Memory B cell (primary cell): ENCODE results near the gene ARHGAP1.

ENCODE experiments used
- ATAC-seq: fragments of 150-1000 bp; cut with Tn5 transposase; 2 replicates; pipeline ENCODE4 v1.10.0; 2021; ENCODE audit warnings: low read depth, mild to moderate bottlenecking, moderate library complexity
- DNase-seq, 2 donors: peaks; one replicate each; pipeline ENCODE4 v3.0.0; 2022; ENCODE audit warnings: low spot score in 2 of 2
- H3K27ac Mint-ChIP-seq: one replicate; pipeline ENCODE4 v1.8.0; 2022; ENCODE audit warnings: mild to moderate bottlenecking, moderate library complexity, mixed read lengths
- H3K27me3 Mint-ChIP-seq: one replicate; pipeline ENCODE4 v1.8.0; 2022; ENCODE audit warnings: mixed read lengths
- H3K36me3 Mint-ChIP-seq: one replicate; pipeline ENCODE4 v1.8.0; 2022; ENCODE audit warnings: mild to moderate bottlenecking, mixed read lengths
- H3K4me1 Mint-ChIP-seq: one replicate; pipeline ENCODE4 v1.8.0; 2022; ENCODE audit warnings: mixed read lengths
- H3K4me3 Mint-ChIP-seq: one replicate; pipeline ENCODE4 v1.8.0; 2022; ENCODE audit warnings: mild to moderate bottlenecking, moderate library complexity, mixed read lengths
- H3K9me3 Mint-ChIP-seq: one replicate; pipeline ENCODE4 v1.8.0; 2022; ENCODE audit warnings: mixed read lengths

The ARHGAP1 gene

DNA sequence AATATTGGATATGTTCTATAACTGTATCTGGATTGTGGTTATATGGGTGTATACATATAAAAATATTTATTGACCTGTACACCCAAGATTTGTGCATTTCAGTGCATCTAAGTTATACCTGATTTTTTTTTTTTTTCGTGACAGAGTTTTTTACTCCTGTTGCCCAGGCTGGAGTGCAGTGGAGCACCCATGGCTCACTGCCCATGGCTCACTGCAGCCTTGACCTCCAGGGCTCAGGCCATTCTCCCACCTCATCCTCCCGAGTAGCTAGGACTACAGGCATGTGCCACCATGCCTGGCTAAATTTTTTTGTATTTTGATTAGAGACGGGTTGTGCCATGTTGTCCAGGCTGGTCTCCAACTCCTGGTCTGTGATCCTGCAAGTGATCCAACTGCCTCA, 58.8 kb downstream of the ARHGAP1 start:
- Mint-ChIP-seq H3K27me3 (no peaks in the 10 kb centered on the region), H3K9me3 (peaks cover 2% of the 10 kb centered on the region), H3K36me3 (peaks cover 31% of the 10 kb centered on the region), H3K27ac (no peak overlapping the region), H3K4me3 (no peak overlapping the region), H3K4me1 (peaks cover 5% of the 10 kb centered on the region)
- ATAC-seq (no peak), DNase-seq (no peak)

DNA sequence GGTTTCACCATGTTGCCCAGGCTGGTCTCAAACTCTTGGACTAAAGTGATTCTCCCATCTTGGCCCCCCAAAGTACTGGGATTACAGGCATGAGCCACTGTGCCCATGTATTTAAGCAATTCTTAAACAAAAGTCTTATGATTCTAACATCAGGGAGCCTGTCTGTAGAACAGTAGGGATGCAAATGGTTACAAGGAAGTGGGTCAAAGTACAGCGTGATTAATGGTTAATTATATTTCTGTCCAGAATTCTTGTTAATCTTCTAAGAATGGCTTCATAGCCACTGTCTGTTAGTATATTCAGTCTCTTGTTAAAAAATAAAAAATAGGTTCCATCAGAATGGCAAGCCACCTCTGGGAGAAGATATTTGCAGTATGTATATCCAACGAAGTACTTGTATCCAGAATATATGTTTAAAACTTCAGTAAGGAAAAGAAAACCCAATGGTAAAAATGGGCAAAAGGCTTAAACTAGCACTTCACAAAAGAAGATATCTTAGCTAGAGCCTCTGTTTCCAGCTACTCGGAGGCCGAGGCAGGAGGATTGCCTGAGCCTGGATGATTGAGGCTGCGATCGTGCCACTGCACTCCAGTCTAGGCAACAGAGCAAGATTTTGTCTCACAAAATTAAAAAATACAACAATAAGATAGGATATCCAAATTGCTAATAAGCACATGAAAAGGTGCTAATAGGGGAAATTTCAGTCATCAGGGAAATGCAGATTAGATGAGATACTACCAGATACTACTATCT, 60.2 kb downstream of the ARHGAP1 start:
- Mint-ChIP-seq H3K4me1 (peaks cover 5% of the 10 kb centered on the region), H3K9me3 (peaks cover 2% of the 10 kb centered on the region), H3K4me3 (no peak overlapping the region), H3K27ac (no peak overlapping the region), H3K36me3 (peaks cover 31% of the 10 kb centered on the region), H3K27me3 (no peaks in the 10 kb centered on the region)
- ATAC-seq (no peak), DNase-seq (no peak)

DNA sequence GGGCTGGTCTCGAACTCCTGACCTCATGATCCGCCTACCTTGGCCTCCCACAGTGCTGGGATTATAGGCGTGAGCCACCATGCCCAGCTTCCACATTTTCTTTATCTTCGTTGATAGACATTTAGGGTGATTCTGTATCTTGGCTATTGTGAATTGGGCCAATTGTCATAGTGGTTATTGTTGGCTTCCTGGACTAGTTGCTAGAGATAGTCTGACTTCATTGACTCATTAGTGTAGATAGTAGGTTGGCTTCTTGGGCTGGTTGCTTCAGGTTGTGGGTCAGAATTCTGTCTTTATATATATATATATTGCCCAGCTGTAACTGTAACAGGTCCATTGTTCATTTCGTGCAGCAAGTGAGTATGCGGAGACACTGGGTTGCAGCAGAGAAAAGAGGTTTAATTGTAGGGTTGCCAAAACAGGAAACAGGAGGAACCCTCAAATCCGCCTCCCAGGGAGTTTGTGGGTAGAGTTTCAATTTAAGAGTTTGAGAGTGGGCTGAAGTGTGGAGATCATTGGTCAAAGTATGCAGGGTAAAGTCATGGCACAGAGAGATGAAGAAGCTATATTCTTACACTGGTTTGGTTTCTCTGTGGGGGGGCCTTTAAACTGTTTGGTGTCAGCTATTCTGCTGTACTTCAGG, 61.1 kb downstream of the ARHGAP1 start:
- H3K27ac Mint-ChIP-seq: no peak overlapping the region
- ATAC-seq: no peak
- peaks cover 2% of the 10 kb centered on the region for H3K9me3 Mint-ChIP-seq
- no peak overlapping the region for H3K4me3 Mint-ChIP-seq
- peaks cover 5% of the 10 kb centered on the region for H3K4me1 Mint-ChIP-seq
- no peaks in the 10 kb centered on the region for H3K27me3 Mint-ChIP-seq
- peaks cover 28% of the 10 kb centered on the region for H3K36me3 Mint-ChIP-seq
- DNase-seq: no peak

DNA sequence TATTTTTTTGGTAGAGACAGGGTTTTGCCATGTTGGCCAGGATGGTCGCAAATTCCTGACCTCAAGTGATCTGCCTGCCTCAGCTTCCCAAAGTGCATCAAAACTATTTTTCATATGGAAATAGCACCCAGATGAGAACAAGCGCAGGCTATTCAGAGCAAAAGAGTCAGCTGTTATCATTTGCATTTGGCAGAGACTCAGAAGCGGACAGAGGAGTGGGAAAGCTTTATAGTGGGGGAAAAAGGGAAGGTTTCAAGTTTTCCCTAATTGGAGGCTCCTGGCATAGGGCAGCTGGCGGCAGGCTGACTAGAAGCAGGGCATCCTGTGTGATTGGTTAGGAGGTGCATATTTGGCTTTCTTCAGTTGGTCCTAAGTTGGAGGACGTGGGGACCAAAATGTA, 62.9 kb downstream of the ARHGAP1 start:
- H3K4me1 Mint-ChIP-seq: peaks cover 5% of the 10 kb centered on the region
- no peak for DNase-seq
- H3K36me3 Mint-ChIP-seq: peaks cover 24% of the 10 kb centered on the region
- no peak overlapping the region for H3K27ac Mint-ChIP-seq
- peaks cover 1% of the 10 kb centered on the region for H3K9me3 Mint-ChIP-seq
- no peaks in the 10 kb centered on the region for H3K27me3 Mint-ChIP-seq
- ATAC-seq: no peak
- H3K4me3 Mint-ChIP-seq: no peak overlapping the region

DNA sequence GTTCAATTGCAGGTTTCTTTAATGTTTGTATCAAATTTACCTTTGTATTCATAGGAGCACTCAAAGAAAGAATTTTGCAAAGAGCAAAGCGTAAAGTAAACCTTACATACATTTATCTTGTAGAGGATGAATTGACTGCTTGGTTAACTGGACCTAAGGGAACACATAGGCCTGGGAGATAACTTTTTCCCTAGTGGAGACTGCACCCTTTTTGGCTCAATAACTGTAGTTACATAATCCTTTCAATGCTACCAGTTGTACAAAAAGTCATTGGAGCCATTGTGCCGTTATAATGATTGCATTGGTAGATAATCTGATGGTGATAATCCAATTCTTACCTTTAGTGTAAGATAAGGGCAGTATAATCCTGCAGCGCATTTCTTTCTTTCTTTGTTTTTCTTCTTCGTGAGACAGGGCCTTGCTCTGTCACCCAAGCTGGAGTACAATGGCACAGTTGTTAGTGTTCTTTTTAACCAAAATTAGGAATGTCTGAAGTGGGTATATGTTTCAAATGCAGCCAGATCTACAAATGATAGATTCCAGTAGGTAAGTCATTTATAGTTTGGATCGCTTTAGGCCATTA, 64.8 kb downstream of the ARHGAP1 start:
- Mint-ChIP-seq H3K4me3 (no peak overlapping the region), H3K9me3 (no peaks in the 10 kb centered on the region), H3K4me1 (peaks cover 5% of the 10 kb centered on the region), H3K27ac (no peak overlapping the region), H3K27me3 (no peaks in the 10 kb centered on the region), H3K36me3 (peaks cover 23% of the 10 kb centered on the region)
- ATAC-seq (no peak), DNase-seq (no peak)

DNA sequence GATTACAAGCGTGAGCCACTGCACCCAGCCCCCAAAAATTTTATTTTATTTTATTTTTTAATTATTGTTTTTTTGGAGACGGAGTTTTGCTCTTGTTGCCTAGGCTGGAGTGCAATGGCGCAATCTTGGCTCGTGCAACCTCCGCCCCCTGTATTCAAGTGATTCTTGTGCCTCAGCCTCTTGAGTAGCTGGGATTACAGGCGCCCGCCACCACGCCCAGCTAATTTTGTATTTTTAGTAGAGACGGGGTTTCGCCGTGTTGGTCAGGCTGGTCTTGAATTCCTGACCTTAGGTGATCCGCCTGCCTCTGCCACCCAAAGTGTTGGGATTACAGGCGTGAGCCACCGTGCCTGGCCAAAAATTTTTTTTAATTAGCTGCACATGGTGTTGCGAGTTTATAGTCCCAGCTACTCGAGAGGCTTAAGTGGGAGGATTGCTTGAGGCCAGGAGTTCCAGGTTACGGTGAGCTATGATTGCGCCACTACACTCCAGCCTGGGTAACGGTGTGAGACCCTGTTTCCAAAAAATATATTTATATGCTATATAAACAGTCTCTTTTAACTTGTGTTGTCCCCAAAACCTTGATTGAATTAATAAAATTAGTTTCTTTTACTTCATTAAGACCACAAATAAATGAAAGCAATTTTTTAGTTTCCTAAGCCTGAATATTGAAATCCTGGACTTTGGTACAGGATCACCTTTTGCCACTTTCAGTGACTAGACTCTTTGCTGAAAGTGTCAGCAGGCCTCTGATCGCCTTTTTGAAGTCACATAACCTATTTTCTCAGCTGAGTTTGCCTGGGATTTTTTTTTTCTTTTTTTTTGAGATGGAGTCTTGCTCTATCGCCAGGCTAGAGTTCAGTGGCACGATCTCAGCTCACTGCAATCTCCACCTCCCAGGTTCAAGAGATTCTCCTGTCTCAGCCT, 66.9 kb downstream of the ARHGAP1 start:
- Mint-ChIP-seq H3K4me1 (peaks cover 5% of the 10 kb centered on the region), H3K9me3 (no peaks in the 10 kb centered on the region), H3K4me3 (no peak overlapping the region), H3K36me3 (peaks cover 18% of the 10 kb centered on the region), H3K27ac (no peak overlapping the region), H3K27me3 (no peaks in the 10 kb centered on the region)
- no peak for DNase-seq
- no peak for ATAC-seq

DNA sequence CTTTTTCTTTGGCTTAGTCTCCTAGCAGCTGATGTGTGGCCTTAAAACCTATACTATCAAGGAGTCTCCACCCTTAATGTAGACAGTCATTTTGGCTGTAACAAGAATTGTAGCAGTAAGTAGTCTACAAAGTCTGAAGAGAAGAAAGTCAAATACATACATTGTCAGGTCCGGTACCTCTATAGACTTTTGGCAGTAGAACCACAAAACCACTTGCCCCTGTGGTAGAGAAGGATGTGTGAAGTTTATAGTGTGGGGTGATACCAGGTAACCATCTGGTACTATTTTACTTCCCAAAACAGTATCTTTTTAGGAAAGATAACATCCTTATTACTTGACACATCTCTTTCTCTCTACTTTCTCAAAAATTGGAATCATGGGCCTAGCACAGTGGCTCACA, 67.9 kb downstream of the ARHGAP1 start:
- H3K27me3 Mint-ChIP-seq: no peaks in the 10 kb centered on the region
- H3K4me3 Mint-ChIP-seq: no peak overlapping the region
- peaks cover under 1% of the 10 kb centered on the region for H3K4me1 Mint-ChIP-seq
- H3K27ac Mint-ChIP-seq: no peak overlapping the region
- no peak for DNase-seq
- H3K36me3 Mint-ChIP-seq: peaks cover 13% of the 10 kb centered on the region
- no peaks in the 10 kb centered on the region for H3K9me3 Mint-ChIP-seq
- ATAC-seq: no peak

DNA sequence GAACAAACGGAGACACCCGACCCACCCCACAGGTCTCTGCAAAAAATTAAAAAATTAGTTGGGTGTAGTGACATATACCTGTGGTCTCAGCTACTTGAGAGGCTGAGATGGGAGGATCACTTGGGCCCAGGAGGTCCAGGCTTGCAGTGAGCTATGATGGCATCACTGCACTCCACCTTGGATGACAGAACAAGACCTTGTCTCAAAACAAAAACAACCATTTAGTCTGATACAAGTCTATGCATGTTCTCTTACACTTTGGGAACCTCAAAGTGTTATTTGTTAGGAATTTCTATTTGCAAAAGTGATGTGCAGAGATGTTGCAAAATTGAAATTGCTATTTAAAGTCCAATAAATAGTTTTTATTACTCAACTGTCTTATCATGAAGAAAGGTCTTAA, 68.7 kb downstream of the ARHGAP1 start:
- H3K36me3 Mint-ChIP-seq: peaks cover 12% of the 10 kb centered on the region
- no peaks in the 10 kb centered on the region for H3K27me3 Mint-ChIP-seq
- no peaks in the 10 kb centered on the region for H3K4me1 Mint-ChIP-seq
- DNase-seq (no peak), ATAC-seq (no peak)
- no peaks in the 10 kb centered on the region for H3K9me3 Mint-ChIP-seq
- no peak overlapping the region for H3K27ac Mint-ChIP-seq
- no peak overlapping the region for H3K4me3 Mint-ChIP-seq

DNA sequence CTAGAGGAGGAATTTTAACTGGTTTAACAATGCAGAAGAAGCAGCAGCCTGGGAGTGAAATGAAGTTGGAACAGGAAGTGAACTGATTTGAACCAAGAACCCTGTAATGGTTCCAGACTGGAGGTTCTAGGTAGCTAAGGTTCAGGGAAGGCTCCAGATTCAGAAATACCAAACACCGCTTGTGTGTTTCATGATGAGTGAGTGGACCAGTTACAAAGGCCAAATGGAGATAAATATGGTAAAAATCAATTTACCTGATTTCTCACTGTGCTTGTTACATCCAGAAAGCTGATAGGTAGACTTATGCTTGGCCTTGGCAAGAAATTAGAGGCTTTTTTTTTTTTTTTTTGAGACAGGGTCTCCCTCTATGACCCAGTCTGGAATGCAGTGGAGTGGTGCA, 70.2 kb downstream of the ARHGAP1 start:
- Mint-ChIP-seq H3K4me1 (peaks cover 2% of the 10 kb centered on the region), H3K4me3 (no peak overlapping the region), H3K9me3 (no peaks in the 10 kb centered on the region), H3K36me3 (peaks cover 16% of the 10 kb centered on the region), H3K27me3 (no peaks in the 10 kb centered on the region), H3K27ac (no peak overlapping the region)
- ATAC-seq: no peak
- DNase-seq: no peak

DNA sequence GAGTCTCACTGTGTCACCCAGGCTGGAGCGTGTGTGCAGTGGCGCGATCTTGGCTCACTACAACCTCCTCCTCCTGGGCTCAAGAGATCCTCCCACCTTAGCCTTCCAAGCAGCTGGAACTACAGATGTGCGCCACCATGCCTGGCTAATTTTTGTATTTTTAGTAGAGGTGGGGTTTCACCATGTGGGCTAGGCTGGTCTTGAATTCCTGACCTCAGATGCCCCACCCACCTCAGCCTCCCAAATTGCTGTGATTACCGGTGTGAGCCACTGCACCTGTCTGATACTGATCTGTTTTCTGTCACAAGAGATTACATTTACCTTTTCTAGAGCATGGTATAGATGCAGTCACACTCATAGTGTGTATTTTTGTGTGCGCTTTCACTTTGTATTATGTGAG, 71.5 kb downstream of the ARHGAP1 start:
- ATAC-seq: no peak
- H3K9me3 Mint-ChIP-seq: no peaks in the 10 kb centered on the region
- peaks cover 23% of the 10 kb centered on the region for H3K36me3 Mint-ChIP-seq
- peaks cover 5% of the 10 kb centered on the region for H3K4me1 Mint-ChIP-seq
- no peak overlapping the region for H3K4me3 Mint-ChIP-seq
- H3K27ac Mint-ChIP-seq: no peak overlapping the region
- DNase-seq: no peak
- H3K27me3 Mint-ChIP-seq: no peaks in the 10 kb centered on the region
